ENCODE measurements around the gene SPDYE3.
"Not testable (repeated sequence)": the region's sequence is repeated elsewhere in the genome, so short reads cannot be mapped to it uniquely, and the experiment has no call there.

DNA sequence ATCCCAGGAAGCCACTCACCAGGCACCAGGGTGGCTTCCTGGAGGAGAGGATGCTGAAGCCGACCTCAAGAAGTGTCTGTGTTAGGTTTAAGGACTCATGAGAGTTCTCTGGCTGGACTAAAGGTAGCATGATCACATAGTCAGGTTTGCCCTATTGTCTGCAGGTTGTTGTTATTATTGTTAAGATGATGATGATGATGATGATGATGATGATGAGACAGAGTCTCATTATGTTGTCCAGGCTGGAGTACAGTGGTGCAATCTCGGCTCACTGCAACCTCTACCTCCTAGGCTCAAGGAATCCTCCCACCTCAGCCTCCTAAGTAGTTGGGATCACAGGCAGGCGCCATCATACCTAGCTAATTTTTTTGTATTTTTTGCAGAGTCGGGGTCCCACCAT lies 43.3 kb upstream of the SPDYE3 start:
- TF ChIP-seq POLR2A (IDR thresholded peaks at IDR 0.05) = not testable (repeated sequence)
- TF ChIP-seq, protein P1, sequence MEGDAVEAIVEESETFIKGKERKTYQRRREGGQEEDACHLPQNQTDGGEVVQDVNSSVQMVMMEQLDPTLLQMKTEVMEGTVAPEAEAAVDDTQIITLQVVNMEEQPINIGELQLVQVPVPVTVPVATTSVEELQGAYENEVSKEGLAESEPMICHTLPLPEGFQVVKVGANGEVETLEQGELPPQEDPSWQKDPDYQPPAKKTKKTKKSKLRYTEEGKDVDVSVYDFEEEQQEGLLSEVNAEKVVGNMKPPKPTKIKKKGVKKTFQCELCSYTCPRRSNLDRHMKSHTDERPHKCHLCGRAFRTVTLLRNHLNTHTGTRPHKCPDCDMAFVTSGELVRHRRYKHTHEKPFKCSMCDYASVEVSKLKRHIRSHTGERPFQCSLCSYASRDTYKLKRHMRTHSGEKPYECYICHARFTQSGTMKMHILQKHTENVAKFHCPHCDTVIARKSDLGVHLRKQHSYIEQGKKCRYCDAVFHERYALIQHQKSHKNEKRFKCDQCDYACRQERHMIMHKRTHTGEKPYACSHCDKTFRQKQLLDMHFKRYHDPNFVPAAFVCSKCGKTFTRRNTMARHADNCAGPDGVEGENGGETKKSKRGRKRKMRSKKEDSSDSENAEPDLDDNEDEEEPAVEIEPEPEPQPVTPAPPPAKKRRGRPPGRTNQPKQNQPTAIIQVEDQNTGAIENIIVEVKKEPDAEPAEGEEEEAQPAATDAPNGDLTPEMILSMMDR (IDR thresholded peaks at IDR 0.05) = not testable (repeated sequence)

All from lower leg skin (tissue), 3 donors.